GM18858 (cell line): ENCODE data around the gene NEB.
"Not testable (repeated sequence)": the region's sequence is repeated elsewhere in the genome, so short reads cannot be mapped to it uniquely, and the experiment has no call there.

Source experiments
- ATAC-seq: cut with Tn5 transposase; IDR thresholded peaks from one replicate; pipeline ENCODE4 v1.9.1; 2021; ENCODE audit not compliant: unreplicated experiment

Gene NEB

DNA sequence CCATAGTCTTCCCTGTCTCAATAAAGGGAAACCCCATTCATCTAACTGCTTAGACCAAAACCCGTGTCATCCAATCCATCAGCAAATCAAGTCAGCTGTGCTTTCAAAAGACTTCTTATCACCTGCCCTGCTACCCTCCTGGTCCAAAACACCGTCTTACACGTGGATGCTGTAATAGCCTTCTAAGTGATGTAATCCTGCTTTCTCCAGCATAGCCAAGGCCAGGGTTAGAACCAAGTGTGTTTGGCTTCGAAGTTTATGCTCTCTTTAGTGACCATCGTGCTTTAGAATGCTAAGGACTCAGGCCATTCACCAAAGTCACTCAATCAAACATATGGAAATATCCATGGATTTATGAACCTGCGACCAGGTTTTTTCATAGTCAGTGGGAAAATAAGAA, 25.5 kb downstream of the NEB start:
- ATAC-seq, result no peak

- no peak for ATAC-seq
Observed at GRCh38 chr2:151707857-151708256, 26.4 kb downstream of the NEB start.

GRCh38 chr2:151704480-151704961, 29.8 kb downstream of the NEB start:
- ATAC-seq, result not testable (repeated sequence)

DNA sequence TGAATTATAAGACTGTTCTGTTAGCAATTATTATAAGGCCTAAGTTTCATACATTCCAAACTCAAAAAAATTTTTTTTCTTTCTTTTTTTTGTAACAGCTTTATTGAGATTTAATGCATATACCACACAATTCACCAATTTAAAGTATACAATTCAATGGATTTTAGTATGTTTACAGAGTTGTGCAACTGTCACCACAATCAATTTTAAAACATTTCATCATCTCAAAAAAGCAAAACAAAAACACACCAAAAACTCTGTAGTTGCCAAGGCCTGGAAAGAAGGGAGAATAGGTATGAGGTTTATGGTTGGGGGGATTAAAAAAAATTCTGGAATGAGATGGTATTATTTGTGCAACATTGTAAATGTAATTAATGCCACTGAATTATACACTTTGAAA, 36.1 kb downstream of the NEB start:
- not testable (repeated sequence) for ATAC-seq

DNA sequence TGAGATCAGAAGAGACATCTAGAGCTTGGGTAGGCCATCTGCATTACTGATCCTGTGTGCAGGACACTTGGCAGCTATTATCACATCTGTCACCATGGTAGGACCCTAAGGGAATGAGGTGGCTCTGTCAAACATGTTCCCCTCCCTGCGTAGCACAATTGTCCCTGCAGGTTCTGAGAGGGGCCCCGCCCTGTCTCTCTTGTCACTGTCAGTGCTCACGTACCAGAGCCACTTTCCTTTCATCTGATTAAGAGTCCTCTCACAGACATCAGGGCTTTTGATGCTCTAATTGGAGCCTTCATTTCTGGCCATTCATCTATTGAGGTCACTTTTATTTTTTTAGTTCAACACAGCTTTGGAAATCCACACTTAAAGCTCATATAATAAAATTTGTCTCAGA, 38.5 kb downstream of the NEB start:
- ATAC-seq, result no peak

DNA sequence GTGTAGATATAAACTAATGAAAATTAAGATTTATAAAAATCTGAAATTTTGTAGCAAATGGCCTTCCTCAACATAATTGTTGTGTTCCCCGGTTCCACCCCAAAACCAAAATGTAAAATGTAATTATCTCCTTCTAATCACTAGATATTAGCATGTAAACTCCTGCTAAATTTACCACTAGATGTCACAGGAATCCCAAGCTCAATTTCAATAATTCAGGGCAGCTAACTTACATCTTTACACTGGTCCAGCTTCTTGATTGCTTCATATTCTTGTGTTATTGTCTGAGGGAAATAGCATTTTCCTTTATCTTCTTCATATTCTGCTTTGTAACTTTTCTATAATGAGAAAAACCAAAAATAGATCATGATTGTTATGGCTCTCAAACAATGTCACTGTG, 42.6 kb downstream of the NEB start:
- ATAC-seq, result no peak

GRCh38 chr2:151688719-151689118, 45.6 kb downstream of the NEB start:
- ATAC-seq, result no peak

DNA sequence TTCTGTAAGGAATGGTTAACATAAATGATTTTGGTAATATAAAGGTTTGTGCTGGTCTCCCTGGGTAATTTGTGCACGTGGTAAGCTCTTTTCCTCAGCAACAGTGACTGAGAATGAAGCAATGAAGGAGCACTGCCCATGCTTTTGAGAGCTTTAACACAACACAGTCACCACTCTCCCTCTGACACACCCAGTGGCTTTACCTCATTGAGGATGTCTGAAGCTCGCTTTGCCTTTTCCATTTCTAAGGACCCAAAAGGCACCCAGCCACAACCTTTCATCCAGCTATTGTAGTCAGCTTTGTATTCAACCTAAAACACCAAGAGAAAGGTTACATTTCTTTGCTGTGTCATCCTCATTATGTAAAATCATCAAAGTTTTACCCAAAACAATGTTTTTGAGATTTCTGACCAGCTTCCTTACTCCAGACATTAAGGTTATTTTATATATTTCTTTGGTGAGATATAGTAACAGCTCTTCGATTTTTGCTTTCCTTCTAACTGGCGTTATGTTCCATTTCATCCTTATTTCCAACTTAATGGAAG, 51.7 kb downstream of the NEB start:
- no peak for ATAC-seq

- ATAC-seq, result no peak
Observed at GRCh38 chr2:151681051-151681450, 53.2 kb downstream of the NEB start.

DNA sequence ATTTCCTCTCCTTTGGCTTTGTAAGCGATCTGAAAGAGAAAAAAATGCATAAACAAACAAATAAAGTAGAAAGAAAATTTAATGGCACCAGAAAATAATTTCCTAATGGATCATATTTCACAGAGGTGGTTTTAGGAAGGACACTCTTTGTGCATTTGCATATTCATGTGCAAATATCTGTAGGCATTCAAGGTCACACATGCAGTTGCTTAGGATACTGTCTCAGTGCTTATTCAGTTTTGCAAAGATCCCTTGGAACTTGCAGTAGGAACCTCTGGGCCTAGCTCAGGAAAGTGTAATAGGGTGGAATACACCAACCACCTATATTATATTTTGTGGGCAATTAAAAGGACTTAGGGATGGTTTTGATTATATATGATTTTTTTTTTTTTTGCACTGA, 54.3 kb downstream of the NEB start:
- ATAC-seq, result no peak

DNA sequence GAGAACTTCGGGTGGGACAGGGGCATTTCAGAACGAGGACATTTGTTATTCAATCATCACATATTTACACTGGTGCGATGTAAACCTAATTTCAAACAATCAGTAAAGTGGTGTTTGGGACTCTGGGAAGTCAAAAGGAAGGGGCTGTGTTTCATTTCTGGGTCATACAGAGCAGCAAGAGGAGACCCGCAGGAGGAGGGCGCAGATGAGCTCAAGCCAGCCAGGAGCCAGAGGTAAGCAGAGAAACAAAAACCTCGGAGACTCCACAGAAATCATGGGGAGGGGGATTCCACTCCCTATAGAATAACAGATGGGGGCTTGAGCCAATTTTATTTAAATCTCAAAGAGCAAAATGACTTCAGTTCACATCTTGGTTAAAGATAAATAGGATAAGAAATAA, 55.4 kb downstream of the NEB start:
- ATAC-seq, result no peak

GRCh38 chr2:151673016-151673415, 61.3 kb downstream of the NEB start:
- ATAC-seq, result no peak

DNA sequence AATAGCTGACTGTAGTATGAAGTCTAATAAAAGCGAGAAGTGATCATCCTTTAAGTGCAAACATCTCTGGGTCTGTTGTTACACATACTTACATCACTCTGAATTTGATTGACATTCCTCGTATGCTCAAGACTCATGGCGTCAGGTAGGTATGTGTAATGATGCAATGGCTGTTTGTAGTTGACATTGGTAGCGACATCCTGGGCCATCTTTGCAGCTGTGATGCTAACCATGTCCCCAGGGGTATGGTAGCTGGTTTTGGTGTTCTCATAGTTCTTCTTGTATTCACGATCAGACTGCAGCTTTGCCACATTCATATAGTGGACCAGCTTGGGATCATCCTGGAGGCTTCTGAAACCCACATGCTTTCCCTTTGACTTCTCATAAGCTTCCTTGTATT, 62.0 kb downstream of the NEB start:
- ATAC-seq, result no peak

DNA sequence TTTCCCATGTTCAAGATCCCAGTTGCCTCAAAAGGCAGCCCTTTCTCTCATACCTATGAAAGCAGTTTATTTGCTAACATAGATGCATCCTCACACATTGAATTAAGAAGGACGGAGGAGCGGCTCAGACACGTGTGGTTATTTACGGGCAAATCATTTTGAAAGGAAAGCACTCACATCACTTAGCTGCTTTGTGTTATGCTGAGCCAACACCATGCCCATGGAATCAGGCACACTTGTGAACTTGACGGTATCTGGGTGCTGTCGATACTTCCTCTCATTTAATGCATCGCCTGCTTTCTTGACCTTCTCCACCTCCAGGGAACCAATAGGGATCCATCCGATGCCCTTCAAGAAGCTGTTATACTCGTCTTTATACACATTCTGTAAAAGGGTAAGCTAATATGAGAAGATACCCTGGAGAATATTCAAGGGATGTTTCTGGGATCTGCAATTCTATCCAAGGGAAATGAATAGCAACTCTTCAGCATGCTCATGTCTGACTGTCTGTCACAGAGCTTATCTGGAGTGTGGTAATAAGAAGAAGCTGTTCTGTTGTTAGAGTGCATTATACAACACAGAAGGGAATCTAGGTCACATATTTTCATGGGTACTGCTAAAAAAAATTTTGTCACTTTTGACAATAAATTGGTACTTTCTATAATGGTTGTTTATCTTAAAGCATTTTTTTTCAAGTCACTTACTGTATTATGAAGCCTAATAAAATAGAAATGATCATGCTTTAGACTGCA, 63.3 kb downstream of the NEB start:
- ATAC-seq, result no peak

- no peak for ATAC-seq
Observed at GRCh38 chr2:151670346-151670745, 63.9 kb downstream of the NEB start.

DNA sequence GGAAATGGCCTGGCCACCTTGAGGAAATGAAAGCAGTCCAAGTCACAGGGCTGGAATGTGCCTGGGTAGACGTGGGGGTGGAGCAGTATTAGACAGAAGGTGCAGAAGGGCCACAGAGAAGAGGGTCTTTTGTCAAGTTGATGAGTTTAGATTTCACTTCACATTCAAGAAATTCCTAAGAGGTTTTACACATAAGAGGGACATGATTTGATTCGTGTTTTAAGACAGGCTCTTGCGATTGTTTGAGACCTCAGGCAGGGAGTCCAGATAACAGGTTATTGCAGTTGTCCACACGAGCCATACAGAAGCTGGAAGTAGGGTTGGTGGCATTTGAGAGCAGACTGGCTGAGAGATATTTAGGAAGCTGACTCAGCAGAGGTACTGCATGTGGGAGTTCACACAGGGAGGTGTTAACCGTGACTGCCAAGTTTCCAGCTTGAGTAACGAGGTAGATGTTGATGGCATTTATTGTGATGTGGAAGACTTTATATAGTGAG, 64.6 kb downstream of the NEB start:
- ATAC-seq, result no peak

GRCh38 chr2:151668737-151669136, 65.5 kb downstream of the NEB start:
- no peak for ATAC-seq

DNA sequence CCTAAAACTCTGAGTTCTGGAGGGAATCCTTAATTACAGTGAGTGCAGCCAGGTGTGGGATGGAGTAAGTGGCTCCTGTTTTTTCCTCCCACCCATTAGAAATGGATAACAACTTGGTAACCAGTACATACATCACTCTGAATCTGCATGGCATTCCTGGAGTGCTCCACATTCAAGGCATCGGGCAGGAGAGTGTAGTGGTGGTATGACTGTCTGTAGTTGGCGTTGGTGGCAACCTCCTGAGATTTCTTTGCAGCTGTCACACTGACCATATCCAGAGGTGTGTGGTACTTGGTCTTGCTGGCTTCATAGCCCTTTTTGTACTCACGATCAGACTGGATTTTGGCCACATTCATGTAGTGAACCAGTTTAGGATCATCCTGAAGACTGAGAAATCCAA, 68.3 kb downstream of the NEB start:
- no peak for ATAC-seq

- ATAC-seq, result peak; percentile 71
Observed at GRCh38 chr2:151664520-151664919, 69.8 kb downstream of the NEB start.

DNA sequence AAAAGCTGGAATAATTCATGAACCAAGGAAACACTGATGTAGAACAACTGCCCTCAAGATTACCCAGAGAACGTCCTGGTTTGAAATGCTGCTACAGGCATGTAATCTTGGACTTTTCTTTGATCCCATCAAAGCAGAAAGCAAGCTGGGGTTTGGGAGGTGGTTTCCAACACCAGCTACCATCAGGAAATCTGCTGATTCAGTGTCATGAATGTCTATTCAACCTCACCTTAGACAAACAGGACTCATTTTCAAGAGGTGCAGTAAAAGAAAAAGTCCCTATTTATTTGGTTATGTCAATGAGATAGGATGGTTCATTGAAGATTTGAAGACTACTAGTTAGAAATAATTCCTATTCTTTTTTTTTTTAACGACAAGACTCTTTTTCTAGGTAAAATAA, 72.7 kb downstream of the NEB start:
- ATAC-seq, result no peak

- no peak for ATAC-seq
Observed at GRCh38 chr2:151658081-151658480, 76.2 kb downstream of the NEB start.

- ATAC-seq, result no peak
Observed at GRCh38 chr2:151657667-151658076, 76.6 kb downstream of the NEB start.
